ENCODE results near the gene CD19.

Gene CD19

GRCh38 chr16:28983644-28984043 lies 51.9 kb downstream of the CD19 start:
- no peak for TF ChIP-seq CTCF (IDR thresholded peaks at IDR 0.05)
- Histone ChIP-seq H3K27ac (no peak overlapping the region), H3K9me3 (peaks cover 0 to 7% (median 6%) of the 10 kb centered on the region in 3 donors), H3K4me1 (no peaks in the 10 kb centered on the region), H3K4me3 (no peak overlapping the region), H3K27me3 (no peaks in the 10 kb centered on the region), H3K36me3 (peaks cover 50 to 100% (median 88%) of the 10 kb centered on the region in 3 donors)
- no peak for DNase-seq
- intact Hi-C loops (cut with DNase I; ENCODE audit: low total_unique reads): no loop called here

- Histone ChIP-seq H3K36me3 (peaks cover 50 to 100% (median 88%) of the 10 kb centered on the region in 3 donors), H3K9me3 (peaks cover 0 to 7% (median 6%) of the 10 kb centered on the region in 3 donors), H3K27ac (no peak overlapping the region), H3K4me1 (no peaks in the 10 kb centered on the region), H3K27me3 (no peaks in the 10 kb centered on the region), H3K4me3 (no peak overlapping the region)
- intact Hi-C loops (cut with DNase I; ENCODE audit: low total_unique reads): no loop called here
- no peak for TF ChIP-seq CTCF (IDR thresholded peaks at IDR 0.05)
- no peak for DNase-seq
These were observed 52.3 kb downstream of the CD19 start for GRCh38 chr16:28984091-28984490.

- Histone ChIP-seq H3K27me3 (no peaks in the 10 kb centered on the region), H3K27ac (no peak within 1 kb of the TSS), H3K4me3 (no peak within 1 kb of the TSS), H3K36me3 (peaks cover 52 to 100% (median 88%) of the 10 kb centered on the region in 3 donors), H3K9me3 (peaks cover 0 to 7% (median 6%) of the 10 kb centered on the region in 3 donors), H3K4me1 (no peaks in the 10 kb centered on the region)
- DNase-seq: no peak
- TF ChIP-seq CTCF (IDR thresholded peaks at IDR 0.05): no peak
- intact Hi-C loops (cut with DNase I; ENCODE audit: low total_unique reads): no loop called here
These were observed 52.9 kb downstream of the CD19 start, which contains the start of gene LAT for GRCh38 chr16:28984619-28985135. Gene LAT (plus strand): TSS chr16:28985052. CDS start chr16:28985418, 366 bp downstream.

- no peak for DNase-seq
- intact Hi-C loops (cut with DNase I; ENCODE audit: low total_unique reads): no loop called here
- no peaks in the 10 kb centered on the region for H3K4me1 ChIP-seq
- peaks cover 0 to 7% (median 6%) of the 10 kb centered on the region in 3 donors for H3K9me3 ChIP-seq
- peaks cover 52 to 100% (median 83%) of the 10 kb centered on the region in 3 donors for H3K36me3 ChIP-seq
- H3K27me3 ChIP-seq: no peaks in the 10 kb centered on the region
- TF ChIP-seq CTCF (IDR thresholded peaks at IDR 0.05): no peak
- H3K4me3 ChIP-seq: no peak overlapping the region
- H3K27ac ChIP-seq: no peak overlapping the region
These were observed 53.7 kb downstream of the CD19 start for GRCh38 chr16:28985211-28986041.

- Histone ChIP-seq H3K9me3 (peaks cover 0 to 7% (median 6%) of the 10 kb centered on the region in 3 donors), H3K4me3 (no peak overlapping the region), H3K4me1 (no peaks in the 10 kb centered on the region), H3K27ac (no peak overlapping the region), H3K36me3 (peaks cover 47 to 98% (median 77%) of the 10 kb centered on the region in 3 donors), H3K27me3 (no peaks in the 10 kb centered on the region)
- intact Hi-C loops (cut with DNase I; ENCODE audit: low total_unique reads): no loop called here
- no peak for DNase-seq
- TF ChIP-seq CTCF (IDR thresholded peaks at IDR 0.05): no peak
These were observed 54.3 kb downstream of the CD19 start for GRCh38 chr16:28986046-28986445.
